ENCODE measurements around the gene PAM.

- TF ChIP-seq CTCF (IDR thresholded peaks at IDR 0.05) (no peak), POLR2A (IDR thresholded peaks at IDR 0.05) (no peak)
Observed at GRCh38 chr5:102782217-102782872, 27.2 kb downstream of the PAM start.

All from prostate gland (tissue), 2 donors.